Gastroesophageal sphincter (tissue), 4 donors: ENCODE measurements around the gene DHRSX. TPM values are rescaled to one million over a fixed set of nuclear protein-coding genes. Genes with fewer than 3 reads are reported as not detected.

Experiments used
- ATAC-seq: fragments of 150-250 bp; one replicate; pipeline ENCODE4 v1.9.1; 2016; ENCODE audit warnings: mild to moderate bottlenecking, moderate library complexity
- H3K27ac ChIP-seq, 4 donors: fragments of 200-600 bp; sonication (generic) in 3 of 4; 1 replicate in 3 of 4; 2 replicates in 1 of 4; pipeline ENCODE4 v1.5.1; 2016 to 2019
- H3K27me3 ChIP-seq: fragments of 200-600 bp; sonication (generic); one replicate; pipeline ENCODE4 v1.5.1; 2019
- H3K36me3 ChIP-seq, 2 donors: fragments of 200-600 bp; sonication (generic); one replicate each; pipeline ENCODE4 v1.5.1; 2019; ENCODE audit warnings: control low read depth in 1 of 2
- H3K4me1 ChIP-seq, 3 donors: fragments of 200-600 bp; sonication (generic); 1 replicate in 2 of 3; 2 replicates in 1 of 3; pipeline ENCODE4 v1.5.1; 2016 to 2019; ENCODE audit warnings: control low read depth in 2 of 3
- H3K4me3 ChIP-seq, 2 donors: fragments of 200-600 bp; sonication (generic); one replicate each; pipeline ENCODE4 v1.5.1; 2019; ENCODE audit warnings: mild to moderate bottlenecking in 1 of 2, moderate library complexity in 1 of 2
- H3K9me3 ChIP-seq, 3 donors: fragments of 200-600 bp; sonication (generic); one replicate each; pipeline ENCODE4 v1.5.1; 2017 to 2019; ENCODE audit warnings: control low read depth in 2 of 3
- EP300 ChIP-seq: sonication (generic); formaldehyde crosslinking; IDR thresholded peaks from one replicate; pipeline ENCODE4 v1.6.1; 2017; ENCODE audit warnings: antibody characterized with exemption, mild to moderate bottlenecking
- POLR2A ChIP-seq, 2 donors: fragments of 450-650 bp; IDR thresholded peaks; one replicate each; pipeline ENCODE4 v1.6.1; 2017; ENCODE audit warnings: antibody characterized with exemption in 2 of 2, mild to moderate bottlenecking in 2 of 2, moderate library complexity in 1 of 2
- POLR2AphosphoS5 ChIP-seq: sonication (generic); formaldehyde crosslinking; IDR thresholded peaks from one replicate; pipeline ENCODE4 v1.6.1; 2017; ENCODE audit warnings: antibody characterized with exemption
- WGBS, 2 donors: methylation state at CpG; one replicate each; pipeline ENCODE4 v1.1.5; 2018; ENCODE audit warnings: low coverage in 1 of 2; 5-methylcytosine and 5-hydroxymethylcytosine counted together
- total RNA-seq, 4 donors: library from RNA; depleted of rRNA; stranded (reverse); fragments of >200 nt; gene quantifications; one replicate each; pipeline ENCODE4 v1.1.0, GENCODE V29; 2016
- TF ChIP-seq, protein P1 (sequence below), 4 experiments: fragments of 200-600 bp in 2 of 4; fragments of 450-650 bp in 2 of 4; sonication (generic) in 1 of 4; IDR thresholded peaks; one replicate each; pipeline ENCODE4 v1.5.1; 2017 to 2019; ENCODE audit warnings: antibody characterized with exemption in 4 of 4, mild to moderate bottlenecking in 2 of 4, moderate library complexity in 2 of 4

Gene DHRSX
- total RNA-seq, 4 donors from 2014 or later, result 16.8 to 26.3 (median 21.1) TPM

DNA sequence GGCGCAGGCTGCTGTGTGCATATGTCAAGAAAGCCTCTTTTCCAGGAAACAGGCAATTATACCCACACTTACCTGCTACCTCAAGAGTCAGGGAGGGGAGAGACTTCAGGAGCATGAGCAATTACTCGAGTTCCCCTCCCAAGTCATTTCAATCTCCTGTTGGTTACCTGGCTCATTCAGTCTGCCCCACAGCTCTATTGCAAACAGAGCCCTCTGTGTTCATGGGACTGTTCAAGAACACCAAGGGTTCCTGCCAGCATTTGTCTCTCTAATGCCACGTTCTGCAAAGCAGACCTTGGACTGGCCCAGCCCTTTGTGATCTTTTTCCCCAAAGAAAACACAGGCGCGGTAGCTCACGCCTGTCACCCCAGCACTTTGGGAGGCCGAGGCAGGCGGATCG, 274.6 kb downstream of the DHRSX start:
- ATAC-seq, result no peak
- TF ChIP-seq, protein P1, sequence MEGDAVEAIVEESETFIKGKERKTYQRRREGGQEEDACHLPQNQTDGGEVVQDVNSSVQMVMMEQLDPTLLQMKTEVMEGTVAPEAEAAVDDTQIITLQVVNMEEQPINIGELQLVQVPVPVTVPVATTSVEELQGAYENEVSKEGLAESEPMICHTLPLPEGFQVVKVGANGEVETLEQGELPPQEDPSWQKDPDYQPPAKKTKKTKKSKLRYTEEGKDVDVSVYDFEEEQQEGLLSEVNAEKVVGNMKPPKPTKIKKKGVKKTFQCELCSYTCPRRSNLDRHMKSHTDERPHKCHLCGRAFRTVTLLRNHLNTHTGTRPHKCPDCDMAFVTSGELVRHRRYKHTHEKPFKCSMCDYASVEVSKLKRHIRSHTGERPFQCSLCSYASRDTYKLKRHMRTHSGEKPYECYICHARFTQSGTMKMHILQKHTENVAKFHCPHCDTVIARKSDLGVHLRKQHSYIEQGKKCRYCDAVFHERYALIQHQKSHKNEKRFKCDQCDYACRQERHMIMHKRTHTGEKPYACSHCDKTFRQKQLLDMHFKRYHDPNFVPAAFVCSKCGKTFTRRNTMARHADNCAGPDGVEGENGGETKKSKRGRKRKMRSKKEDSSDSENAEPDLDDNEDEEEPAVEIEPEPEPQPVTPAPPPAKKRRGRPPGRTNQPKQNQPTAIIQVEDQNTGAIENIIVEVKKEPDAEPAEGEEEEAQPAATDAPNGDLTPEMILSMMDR (IDR thresholded peaks at IDR 0.05), result no peak
- no peak for TF ChIP-seq POLR2AphosphoS5
- no peak for TF ChIP-seq POLR2A (IDR thresholded peaks at IDR 0.05)
- no peak for TF ChIP-seq EP300
- Histone ChIP-seq H3K27me3 (no peaks in the 10 kb centered on the region), H3K36me3 (peaks cover 0 to 59% of the 10 kb centered on the region in 2 donors), H3K4me1 (no peaks in the 10 kb centered on the region), H3K9me3 (peaks cover 0 to 20% (median 0%) of the 10 kb centered on the region in 3 donors), H3K4me3 (no peak overlapping the region), H3K27ac (no peak overlapping the region)
- 60% methylated on average over 1 of the region's 9 CpGs; no CpG with 5 or more reads in 1 of the 2 donors for WGBS, 2 donors

DNA sequence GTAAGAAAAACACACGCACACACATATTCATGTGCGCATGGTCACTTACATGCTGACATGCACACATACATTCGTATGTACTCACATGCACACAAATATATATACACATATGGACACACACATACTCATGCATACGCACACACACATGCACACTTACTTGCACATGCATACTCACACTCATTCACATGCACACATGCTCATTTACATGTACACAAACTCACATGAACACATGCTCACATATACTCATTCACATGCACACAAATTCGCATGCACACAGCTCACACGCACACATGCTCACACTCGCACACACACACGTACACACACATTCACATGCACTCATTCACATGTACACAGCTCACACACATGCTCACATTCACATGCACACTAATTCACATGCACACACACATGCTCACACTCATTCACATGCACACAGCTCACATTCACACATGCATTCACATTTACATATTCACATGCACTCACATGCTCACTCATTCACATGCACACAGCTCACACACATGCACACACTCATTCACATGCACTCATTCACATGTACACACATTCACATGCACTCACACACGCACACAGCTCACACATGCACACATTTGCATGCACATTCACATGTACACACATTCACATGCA, 276.1 kb downstream of the DHRSX start:
- ATAC-seq, result no peak
- Histone ChIP-seq H3K9me3 (peaks cover 0 to 35% (median 0%) of the 10 kb centered on the region in 3 donors), H3K4me3 (no peak overlapping the region), H3K27ac (no peak overlapping the region), H3K4me1 (no peaks in the 10 kb centered on the region), H3K36me3 (peaks cover 0 to 63% of the 10 kb centered on the region in 2 donors), H3K27me3 (no peaks in the 10 kb centered on the region)
- TF ChIP-seq EP300, result no peak
- no peak for TF ChIP-seq POLR2AphosphoS5
- TF ChIP-seq, protein P1 (IDR thresholded peaks at IDR 0.05), result no peak
- TF ChIP-seq POLR2A (IDR thresholded peaks at IDR 0.05), result no peak
- 92 to 96% methylated on average over 8 to 9 of the region's 9 CpGs for WGBS, 2 donors

DNA sequence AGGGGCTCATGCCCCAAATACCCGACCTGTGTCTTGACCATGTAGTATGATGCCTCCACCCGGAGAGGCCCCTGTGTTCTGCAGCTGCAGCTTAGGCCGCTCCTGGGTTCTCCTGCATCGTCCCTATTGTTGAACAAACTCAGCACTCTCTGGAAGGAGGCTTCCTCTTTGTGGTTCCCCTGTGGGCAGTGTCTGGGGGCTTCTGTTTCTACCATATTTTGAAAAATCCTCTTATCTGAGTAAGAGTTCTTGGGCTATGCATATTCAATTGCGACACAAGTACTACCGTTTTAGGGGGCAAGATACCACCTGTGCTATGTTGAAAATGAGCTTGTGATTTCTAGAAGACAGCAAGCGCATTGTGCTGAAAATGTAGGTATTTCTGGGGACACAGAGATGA, 276.6 kb downstream of the DHRSX start:
- Histone ChIP-seq H3K4me1 (no peaks in the 10 kb centered on the region), H3K9me3 (peaks cover 0 to 41% (median 0%) of the 10 kb centered on the region in 3 donors), H3K4me3 (no peak overlapping the region), H3K36me3 (peaks cover 0 to 62% of the 10 kb centered on the region in 2 donors), H3K27ac (no peak overlapping the region), H3K27me3 (no peaks in the 10 kb centered on the region)
- ATAC-seq, result no peak
- TF ChIP-seq POLR2A (IDR thresholded peaks at IDR 0.05) (no peak), EP300 (no peak), POLR2AphosphoS5 (no peak)
- TF ChIP-seq, protein P1 (IDR thresholded peaks at IDR 0.05), result no peak
- WGBS, 2 donors, result 67 to 83% methylated on average over 2 to 3 of the region's 7 CpGs

- no peak for ATAC-seq
- Histone ChIP-seq H3K4me3 (no peak overlapping the region), H3K36me3 (peaks cover 0 to 65% of the 10 kb centered on the region in 2 donors), H3K27ac (no peak overlapping the region), H3K9me3 (peaks cover 0 to 71% (median 0%) of the 10 kb centered on the region in 3 donors), H3K4me1 (no peaks in the 10 kb centered on the region), H3K27me3 (no peaks in the 10 kb centered on the region)
- WGBS, 2 donors, result 91 to 100% methylated on average over 6 to 7 of the region's 12 CpGs
- no peak for TF ChIP-seq POLR2A (IDR thresholded peaks at IDR 0.05)
- TF ChIP-seq POLR2AphosphoS5, result no peak
- TF ChIP-seq, protein P1 (IDR thresholded peaks at IDR 0.05), result no peak
- TF ChIP-seq EP300, result no peak
Observed at GRCh38 chrX:2220829-2221567, 279.8 kb downstream of the DHRSX start.
